Thoracic aorta (tissue), 2 donors: Measurements from ENCODE around the gene SLC25A42. TPM values are rescaled to one million over a fixed set of nuclear protein-coding genes. Genes with fewer than 3 reads are reported as not detected.
"Not testable (repeated sequence)": the region's sequence is repeated elsewhere in the genome, so short reads cannot be mapped to it uniquely, and the experiment has no call there.

Experiments used
- ATAC-seq: fragments of 150-250 bp; one replicate; pipeline ENCODE4 v1.8.0; 2017; ENCODE audit warnings: low read depth; ENCODE audit not compliant: insufficient number of reproducible peaks, low FRiP score
- DNase-seq: peaks from one replicate; pipeline ENCODE4 v3.0.0-alpha.2; 2020; ENCODE audit warnings: low spot score
- H3K27ac ChIP-seq, 2 donors: fragments of 200-600 bp; sonication (generic); 1 replicate in 1 of 2; 2 replicates in 1 of 2; pipeline ENCODE4 v1.5.1; 2016; ENCODE audit warnings: mild to moderate bottlenecking in 2 of 2, moderate library complexity in 2 of 2
- H3K27me3 ChIP-seq: fragments of 200-600 bp; sonication (generic); replicated peaks from 2 replicates; pipeline ENCODE4 v1.6.0; 2016; ENCODE audit warnings: mild to moderate bottlenecking; ENCODE audit not compliant: insufficient read depth
- H3K36me3 ChIP-seq: fragments of 200-600 bp; sonication (generic); one replicate; pipeline ENCODE4 v1.5.1; 2016
- H3K4me1 ChIP-seq, 2 donors: fragments of 200-600 bp; sonication (generic); 1 replicate in 1 of 2; 2 replicates in 1 of 2; pipeline versions ENCODE4 v1.5.1 to v1.6.0; 2016; ENCODE audit warnings: low read depth in 2 of 2, mild to moderate bottlenecking in 1 of 2; ENCODE audit not compliant: control insufficient read depth in 1 of 2
- H3K4me3 ChIP-seq: fragments of 200-600 bp; sonication (generic); 2 replicates; pipeline ENCODE4 v1.5.1; 2016; ENCODE audit warnings: mild to moderate bottlenecking
- H3K9me3 ChIP-seq: fragments of 200-600 bp; sonication (generic); 2 replicates; pipeline ENCODE4 v1.5.1; 2016
- CTCF ChIP-seq: fragments of 200-600 bp; sonication (generic); IDR thresholded peaks from one replicate; pipeline ENCODE4 v1.5.1; 2019; ENCODE audit warnings: antibody characterized with exemption
- total RNA-seq, 2 donors: library from RNA; depleted of rRNA; stranded (reverse); fragments of >200 nt; gene quantifications; one replicate each; pipeline versions ENCODE4 v1.1.0 to v1.2.3, GENCODE V29; 2016

The SLC25A42 gene
- total RNA-seq, 2 donors from 2014 or later, result 8.3 to 14.4 TPM

- Histone ChIP-seq H3K4me1 (peaks cover 0 to 11% of the 10 kb centered on the region in 2 donors), H3K4me3 (no peak overlapping the region), H3K27me3 (no peaks in the 10 kb centered on the region), H3K36me3 (peaks cover 5% of the 10 kb centered on the region), H3K9me3 (no peaks in the 10 kb centered on the region), H3K27ac (no peak overlapping the region)
- DNase-seq (no peak), ATAC-seq (no peak)
- no peak for TF ChIP-seq CTCF
These were observed 81.5 kb downstream of the SLC25A42 start for GRCh38 chr19:19145281-19145680.

- H3K4me1 ChIP-seq, result peaks cover 0 to 11% of the 10 kb centered on the region in 2 donors
- DNase-seq, result no peak
- peak overlapping the region; percentile 55 for H3K4me3 ChIP-seq
- no peaks in the 10 kb centered on the region for H3K9me3 ChIP-seq
- TF ChIP-seq CTCF, result peak; percentile 99
- H3K27me3 ChIP-seq, result no peaks in the 10 kb centered on the region
- H3K27ac ChIP-seq, result no peak overlapping the region
- no peak for ATAC-seq
- peaks cover 5% of the 10 kb centered on the region for H3K36me3 ChIP-seq
These were observed 82.2 kb downstream of the SLC25A42 start for GRCh38 chr19:19145684-19146608.

GRCh38 chr19:19146865-19147264 is 83.1 kb downstream of the SLC25A42 start:
- no peak for TF ChIP-seq CTCF
- Histone ChIP-seq H3K9me3 (no peaks in the 10 kb centered on the region), H3K4me3 (no peak overlapping the region), H3K27me3 (no peaks in the 10 kb centered on the region), H3K27ac (no peak overlapping the region), H3K4me1 (peaks cover 0 to 11% of the 10 kb centered on the region in 2 donors), H3K36me3 (peaks cover 5% of the 10 kb centered on the region)
- DNase-seq, result no peak
- no peak for ATAC-seq

GRCh38 chr19:19147344-19147743 is 83.5 kb downstream of the SLC25A42 start:
- H3K4me3 ChIP-seq, result no peak overlapping the region
- no peaks in the 10 kb centered on the region for H3K9me3 ChIP-seq
- H3K4me1 ChIP-seq, result peaks cover 0 to 11% of the 10 kb centered on the region in 2 donors
- ATAC-seq (no peak), DNase-seq (no peak)
- H3K36me3 ChIP-seq, result peaks cover 5% of the 10 kb centered on the region
- H3K27ac ChIP-seq, result no peak overlapping the region
- H3K27me3 ChIP-seq, result no peaks in the 10 kb centered on the region
- no peak for TF ChIP-seq CTCF

- not testable (repeated sequence) for DNase-seq, ATAC-seq
These were observed 84.7 kb downstream of the SLC25A42 start for GRCh38 chr19:19148504-19148903.

More at GRCh38 chr19:19148504-19148903, 84.7 kb downstream of the SLC25A42 start:
- not testable (repeated sequence) for H3K27ac ChIP-seq, H3K9me3 ChIP-seq, H3K36me3 ChIP-seq, H3K27me3 ChIP-seq, H3K4me3 ChIP-seq
- peaks cover 0 to 11% of the 10 kb centered on the region in 2 donors for H3K4me1 ChIP-seq
